Loucy (cell line): ENCODE measurements around the gene FOXRED2.

Experiments used
- CTCF ChIP-seq: fragments of 200-600 bp; sonication (generic); conservative IDR thresholded peaks from 2 replicates; pipeline ENCODE4 v1.5.1; 2014; ENCODE audit warnings: mild to moderate bottlenecking, antibody characterized with exemption, low read length
- EZH2phosphoT487 ChIP-seq: fragments of 200-600 bp; IDR thresholded peaks from 2 replicates; pipeline ENCODE4 v1.6.1; 2018; ENCODE audit warnings: antibody characterized with exemption, mild to moderate bottlenecking, moderate library complexity, borderline replicate concordance

GRCh38 chr22:36455571-36456463 is 51.0 kb downstream of the FOXRED2 start:
- TF ChIP-seq CTCF (no peak), EZH2phosphoT487 (no peak)
